DND-41 (cell line): ENCODE measurements around the gene HSPBP1.

Experiments used
- ATAC-seq: fragments of 200-7000 bp; cut with Tn5 transposase; 3 replicates; pipeline ENCODE4 v1.9.1; 2021; ENCODE audit warnings: low read depth; ENCODE audit not compliant: insufficient read depth
- DNase-seq: peaks from one replicate; pipeline ENCODE4 v3.0.0-alpha.2; 2020
- H2AFZ ChIP-seq: 2 replicates; pipeline ENCODE4 v1.6.0; 2012; ENCODE audit warnings: low read depth, low read length
- H3K27ac ChIP-seq: 2 replicates; pipeline ENCODE4 v1.5.1; 2012; ENCODE audit warnings: low read length, inconsistent platforms
- H3K27me3 ChIP-seq: fragments of 200-600 bp; sonication (generic); 2 replicates; pipeline ENCODE4 v1.6.0; 2012; ENCODE audit warnings: low read length, mild to moderate bottlenecking, inconsistent platforms; ENCODE audit not compliant: insufficient read depth, poor library complexity
- H3K36me3 ChIP-seq: 2 replicates; pipeline ENCODE4 v1.5.1; 2012; ENCODE audit warnings: low read length, inconsistent platforms; ENCODE audit not compliant: insufficient read depth
- H3K4me1 ChIP-seq: 2 replicates; pipeline ENCODE4 v1.5.1; 2012; ENCODE audit warnings: mild to moderate bottlenecking, low read length; ENCODE audit not compliant: insufficient read depth
- H3K4me2 ChIP-seq: 2 replicates; pipeline ENCODE4 v1.6.0; 2012; ENCODE audit warnings: mild to moderate bottlenecking, moderate library complexity, low read length, inconsistent platforms; ENCODE audit not compliant: insufficient read depth
- H3K4me3 ChIP-seq, 2 experiments: fragments of 200-600 bp in 1 of 2; shearing (Covaris generic) in 1 of 2; 2 replicates each; pipeline ENCODE4 v1.5.1; 2012 to 2016; ENCODE audit warnings: inconsistent platforms in 2 of 2, low read length in 2 of 2, mild to moderate bottlenecking in 2 of 2, low read depth in 1 of 2, moderate library complexity in 1 of 2
- H3K79me2 ChIP-seq: 2 replicates; pipeline ENCODE4 v1.6.0; 2012; ENCODE audit warnings: low read length, inconsistent platforms; ENCODE audit not compliant: insufficient read depth
- H3K9ac ChIP-seq: 2 replicates; pipeline ENCODE4 v1.6.0; 2012; ENCODE audit warnings: low read depth, mild to moderate bottlenecking, inconsistent platforms, low read length, moderate library complexity
- H3K9me3 ChIP-seq: 2 replicates; pipeline ENCODE4 v1.5.1; 2012; ENCODE audit warnings: low read length, moderate library complexity, mild to moderate bottlenecking, inconsistent platforms; ENCODE audit not compliant: insufficient read depth, severe bottlenecking
- H4K20me1 ChIP-seq: 2 replicates; pipeline ENCODE4 v1.6.0; 2012; ENCODE audit warnings: low read length; ENCODE audit not compliant: insufficient read depth
- CTCF ChIP-seq: IDR thresholded peaks from 2 replicates; pipeline ENCODE4 v1.5.1; 2012; ENCODE audit warnings: borderline replicate concordance, low read length, moderate library complexity, mild to moderate bottlenecking; ENCODE audit not compliant: poor library complexity, severe bottlenecking; ENCODE audit errors: extremely low read depth
- EZH2 ChIP-seq: IDR thresholded peaks from 3 replicates; pipeline ENCODE4 v1.6.1; 2012; ENCODE audit warnings: borderline replicate concordance, low read depth, mild to moderate bottlenecking, moderate library complexity, low read length, inconsistent platforms; ENCODE audit not compliant: severe bottlenecking

HSPBP1 gene

GRCh38 chr19:55248166-55248675 lies 31.7 kb downstream of the HSPBP1 start:
- H2AFZ ChIP-seq: no peak overlapping the region
- peaks cover 7% of the 10 kb centered on the region for H3K4me1 ChIP-seq
- H3K27ac ChIP-seq: no peak overlapping the region
- peaks cover 92% of the 10 kb centered on the region for H3K36me3 ChIP-seq
- no peak overlapping the region for H3K4me2 ChIP-seq
- no peaks in the 10 kb centered on the region for H3K9me3 ChIP-seq
- H4K20me1 ChIP-seq: peaks cover 82% of the 10 kb centered on the region
- no peaks in the 10 kb centered on the region for H3K27me3 ChIP-seq
- H3K4me3 ChIP-seq: no peak overlapping the region
- TF ChIP-seq EZH2 (no peak), CTCF (no peak)
- ATAC-seq (no peak), DNase-seq (no peak)
- H3K9ac ChIP-seq: no peak overlapping the region
- H3K79me2 ChIP-seq: peaks cover 78% of the 10 kb centered on the region

- no peaks in the 10 kb centered on the region for H3K9me3 ChIP-seq
- no peak overlapping the region for H3K9ac ChIP-seq
- DNase-seq (no peak), ATAC-seq (no peak)
- H3K79me2 ChIP-seq: peaks cover 73% of the 10 kb centered on the region
- no peak overlapping the region for H3K4me3 ChIP-seq
- 0 out of 2 replicates have a peak, but pooled peaks cover 2% of the 10 kb centered on the region for H3K4me1 ChIP-seq
- peaks cover 89% of the 10 kb centered on the region for H3K36me3 ChIP-seq
- H4K20me1 ChIP-seq: peaks cover 76% of the 10 kb centered on the region
- no peak for TF ChIP-seq CTCF
- TF ChIP-seq EZH2: no peak
- H3K4me2 ChIP-seq: no peak overlapping the region
- no peak overlapping the region for H2AFZ ChIP-seq
- H3K27ac ChIP-seq: no peak overlapping the region
- no peaks in the 10 kb centered on the region for H3K27me3 ChIP-seq
Measured at GRCh38 chr19:55247621-55248099, 32.2 kb downstream of the HSPBP1 start.

GRCh38 chr19:55246462-55247451 lies 33.2 kb downstream of the HSPBP1 start:
- Histone ChIP-seq H3K9me3 (no peaks in the 10 kb centered on the region), H4K20me1 (peaks cover 72% of the 10 kb centered on the region), H3K4me2 (no peak overlapping the region), H2AFZ (no peak overlapping the region), H3K36me3 (peaks cover 89% of the 10 kb centered on the region), H3K27ac (no peak overlapping the region), H3K27me3 (no peaks in the 10 kb centered on the region), H3K9ac (no peak overlapping the region), H3K4me1 (no peaks in the 10 kb centered on the region), H3K79me2 (peaks cover 64% of the 10 kb centered on the region), H3K4me3 (no peak overlapping the region)
- DNase-seq (no peak), ATAC-seq (no peak)
- no peak for TF ChIP-seq CTCF
- no peak for TF ChIP-seq EZH2
